ENCODE results near the gene IMMP2L.

Gene IMMP2L

DNA sequence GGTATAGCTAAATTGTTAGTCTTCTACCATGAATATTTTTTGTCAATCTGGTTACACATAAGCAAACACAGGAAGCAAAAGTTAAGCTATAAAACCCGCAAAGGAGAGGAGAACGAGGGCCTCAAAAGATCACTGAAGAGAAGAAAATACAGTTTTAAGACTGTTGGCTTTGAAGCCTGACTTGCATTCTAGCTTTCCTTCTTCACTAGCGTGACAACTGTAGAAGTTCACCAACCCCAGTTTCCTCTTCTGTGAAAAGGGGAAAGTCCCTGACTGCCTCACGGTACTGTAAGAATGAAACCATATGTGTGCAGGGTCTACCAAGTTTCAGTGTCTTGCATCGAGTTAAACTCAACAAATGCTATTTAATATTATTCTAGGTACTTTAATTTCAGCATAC lies 478.9 kb downstream of the IMMP2L start:
- TF ChIP-seq POLR2AphosphoS5 (IDR thresholded peaks at IDR 0.05; ENCODE audit: low read depth, low read length) (no peak), FOXP2 (optimal IDR thresholded peaks at IDR 0.05; ENCODE audit: borderline replicate concordance, extremely low read depth, extremely low read length, insufficient read depth) (no peak), REST (IDR thresholded peaks at IDR 0.05; ENCODE audit: insufficient read depth in 1 of 2, low read depth in 2 of 2, low read length in 2 of 2) (no peak), TAF1 (IDR thresholded peaks at IDR 0.05; ENCODE audit: borderline replicate concordance, insufficient read depth, low read length) (no peak), SIN3A (IDR thresholded peaks at IDR 0.05; ENCODE audit: borderline replicate concordance, insufficient read depth, low read length) (no peak)

DNA sequence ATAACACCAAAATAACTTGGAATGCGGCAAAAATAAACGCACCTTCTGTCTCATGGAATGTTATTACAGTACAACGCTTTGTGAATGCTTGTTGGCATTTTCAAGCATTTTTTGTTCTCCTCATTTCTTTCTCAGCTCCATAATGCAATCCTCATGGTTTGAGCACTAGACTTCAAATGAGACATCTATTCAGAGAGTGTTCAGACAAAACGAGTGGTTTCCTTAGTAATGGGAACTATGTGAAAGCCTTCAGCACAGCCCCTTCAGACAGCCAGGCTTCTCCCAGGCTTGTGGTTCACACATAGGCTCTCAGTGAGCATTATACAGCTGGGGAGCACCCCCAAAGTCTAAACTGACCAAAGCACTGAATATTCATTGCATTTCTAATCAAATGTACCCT lies 479.9 kb downstream of the IMMP2L start:
- TF ChIP-seq POLR2AphosphoS5 (IDR thresholded peaks at IDR 0.05; ENCODE audit: low read depth, low read length) (no peak), REST (IDR thresholded peaks at IDR 0.05; ENCODE audit: insufficient read depth in 1 of 2, low read depth in 2 of 2, low read length in 2 of 2) (no peak), TAF1 (IDR thresholded peaks at IDR 0.05; ENCODE audit: borderline replicate concordance, insufficient read depth, low read length) (no peak), SIN3A (IDR thresholded peaks at IDR 0.05; ENCODE audit: borderline replicate concordance, insufficient read depth, low read length) (no peak), FOXP2 (optimal IDR thresholded peaks at IDR 0.05; ENCODE audit: borderline replicate concordance, extremely low read depth, extremely low read length, insufficient read depth) (no peak)

DNA sequence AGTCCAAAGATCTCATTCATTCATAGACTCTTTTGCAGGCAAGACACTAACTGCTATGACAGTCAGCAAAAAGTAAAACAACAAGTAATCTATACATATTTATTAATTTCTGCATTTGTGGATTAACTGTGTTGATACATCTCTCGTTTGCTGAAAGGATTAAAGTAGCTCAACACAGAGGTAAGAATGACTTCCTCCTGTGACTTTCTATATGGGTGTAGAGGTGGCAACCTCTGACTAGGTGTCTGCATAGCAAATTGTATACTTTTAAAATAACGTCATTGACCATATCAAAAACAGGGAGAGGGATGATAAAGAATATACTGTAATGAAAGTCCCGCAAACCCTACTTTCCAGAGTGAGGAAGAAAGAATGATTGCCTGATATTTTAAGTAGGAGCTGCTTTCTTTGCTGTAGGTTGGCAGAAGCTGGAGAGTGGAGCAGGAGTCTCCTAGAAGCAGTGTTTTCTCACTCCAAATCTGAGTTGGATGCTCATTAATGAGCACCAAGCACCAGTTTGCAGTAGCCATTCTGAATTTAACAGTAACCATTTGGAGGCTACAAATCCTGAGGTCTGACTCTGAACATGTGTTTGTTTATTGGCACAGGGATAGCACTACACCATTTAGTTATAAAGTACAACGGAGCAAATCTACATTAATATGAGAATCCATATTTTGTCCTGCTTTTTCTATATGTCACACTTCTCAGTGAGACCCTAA lies 480.6 kb downstream of the IMMP2L start:
- TF ChIP-seq FOXP2 (optimal IDR thresholded peaks at IDR 0.05; ENCODE audit: borderline replicate concordance, extremely low read depth, extremely low read length, insufficient read depth) = no peak

DNA sequence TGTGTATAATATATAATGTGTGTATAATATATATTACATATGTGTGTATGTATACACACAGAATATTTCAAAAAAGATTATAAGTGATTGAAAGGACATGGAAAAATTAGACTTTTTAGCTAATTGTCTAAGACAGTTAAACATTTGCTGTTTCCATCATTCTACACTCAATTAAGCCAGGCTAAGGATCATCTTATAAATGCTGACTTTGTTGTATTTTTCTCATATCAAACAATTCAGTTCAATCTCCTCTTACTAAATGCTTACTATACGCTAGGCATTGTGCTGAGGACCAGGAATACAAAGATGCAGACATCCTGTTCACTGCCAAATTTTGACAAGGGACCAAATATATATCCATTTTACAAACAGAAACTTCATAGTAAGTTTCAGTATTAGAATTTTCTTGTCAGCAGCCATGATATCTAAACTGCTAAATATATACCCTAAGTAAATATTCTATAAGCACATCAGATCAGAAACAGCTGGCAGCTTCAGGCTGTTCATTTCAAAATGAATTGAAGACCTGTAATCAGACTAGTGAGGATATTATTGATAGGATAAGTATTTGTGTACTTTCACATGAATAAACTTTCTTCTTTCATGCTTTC lies 481.7 kb downstream of the IMMP2L start:
- TF ChIP-seq POLR2AphosphoS5 (IDR thresholded peaks at IDR 0.05; ENCODE audit: low read depth, low read length) = no peak
- no peak for TF ChIP-seq REST (IDR thresholded peaks at IDR 0.05; ENCODE audit: insufficient read depth in 1 of 2, low read depth in 2 of 2, low read length in 2 of 2)
- TF ChIP-seq FOXP2 (optimal IDR thresholded peaks at IDR 0.05; ENCODE audit: borderline replicate concordance, extremely low read depth, extremely low read length, insufficient read depth) = no peak
- no peak for TF ChIP-seq TAF1 (IDR thresholded peaks at IDR 0.05; ENCODE audit: borderline replicate concordance, insufficient read depth, low read length)
- TF ChIP-seq SIN3A (IDR thresholded peaks at IDR 0.05; ENCODE audit: borderline replicate concordance, insufficient read depth, low read length) = no peak

- TF ChIP-seq SIN3A (IDR thresholded peaks at IDR 0.05; ENCODE audit: borderline replicate concordance, insufficient read depth, low read length) = no peak
- TF ChIP-seq POLR2AphosphoS5 (IDR thresholded peaks at IDR 0.05; ENCODE audit: low read depth, low read length) = no peak
- TF ChIP-seq REST (IDR thresholded peaks at IDR 0.05; ENCODE audit: insufficient read depth in 1 of 2, low read depth in 2 of 2, low read length in 2 of 2) = no peak
- no peak for TF ChIP-seq FOXP2 (optimal IDR thresholded peaks at IDR 0.05; ENCODE audit: borderline replicate concordance, extremely low read depth, extremely low read length, insufficient read depth)
- TF ChIP-seq TAF1 (IDR thresholded peaks at IDR 0.05; ENCODE audit: borderline replicate concordance, insufficient read depth, low read length) = no peak
Measured at GRCh38 chr7:111077001-111077400, 485.3 kb downstream of the IMMP2L start.
